GM19193 (cell line): ENCODE measurements around the gene GOLGA5.

ENCODE experiments used
- POLR2A ChIP-seq: IDR thresholded peaks from 4 replicates; pipeline ENCODE4 v1.6.1; 2011; ENCODE audit not compliant: insufficient read depth, insufficient read length; ENCODE audit errors: extremely low read depth

GOLGA5 gene

GRCh38 chr14:92886337-92886736 is 92.2 kb downstream of the GOLGA5 start:
- TF ChIP-seq POLR2A = no peak

DNA sequence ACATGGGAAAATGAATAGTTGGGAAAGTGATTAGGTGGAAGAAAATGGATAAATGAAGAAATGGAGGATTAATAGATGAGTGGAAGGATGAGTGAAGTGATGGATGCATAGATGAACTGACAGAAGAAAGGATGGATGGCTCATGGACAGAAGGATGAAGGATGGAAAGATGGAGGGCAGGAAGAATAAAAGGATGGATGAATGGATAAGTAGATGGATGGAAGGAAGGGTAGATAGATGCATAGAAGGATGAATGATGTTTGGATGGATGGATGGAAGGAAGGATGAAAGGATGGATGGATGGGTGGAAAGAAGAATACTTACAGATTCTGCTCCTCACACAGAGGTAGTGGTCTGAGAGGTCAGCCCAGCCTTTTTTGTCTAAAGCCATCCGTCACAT is 93.1 kb downstream of the GOLGA5 start:
- TF ChIP-seq POLR2A = no peak

DNA sequence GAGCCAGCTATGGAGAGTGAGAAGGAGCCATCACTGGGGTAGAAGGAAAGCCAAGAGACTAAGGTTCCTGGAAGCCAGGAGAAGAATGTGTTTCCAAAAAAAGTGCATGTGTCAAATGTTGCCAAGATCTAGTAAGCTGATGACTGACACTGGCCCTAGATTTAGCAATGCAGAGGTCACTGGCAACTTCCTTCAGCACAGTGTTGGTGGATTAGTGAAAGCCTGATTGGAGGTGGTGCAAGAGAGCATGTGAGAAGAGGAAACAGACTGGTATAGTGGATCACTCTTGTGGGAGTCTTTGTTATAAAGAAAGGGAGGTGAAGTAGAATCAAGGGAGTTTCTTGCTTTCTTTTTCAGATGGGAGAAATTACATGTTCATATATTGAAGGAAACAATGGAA is 94.8 kb downstream of the GOLGA5 start:
- TF ChIP-seq POLR2A = no peak
